GM21515 (cell line): ENCODE measurements around the gene SPTSSA.
"Not testable (repeated sequence)": the region's sequence is repeated elsewhere in the genome, so short reads cannot be mapped to it uniquely, and the experiment has no call there.

Experiments used
- ATAC-seq: cut with Tn5 transposase; IDR thresholded peaks from one replicate; pipeline ENCODE4 v1.9.1; 2021; ENCODE audit not compliant: unreplicated experiment

Gene SPTSSA

GRCh38 chr14:34462132-34462893 is at the start of gene SPTSSA:
Gene SPTSSA, minus strand, starts transcription at chr14:34462240. Its CDS starts 33 bp downstream, at chr14:34462207.
- peak; percentile 90 for ATAC-seq

- ATAC-seq, result no peak
Measured at GRCh38 chr14:34507884-34508283, 45.8 kb upstream of the SPTSSA start.

GRCh38 chr14:34507459-34507858 is 45.4 kb upstream of the SPTSSA start:
- no peak for ATAC-seq

GRCh38 chr14:34505124-34505491 is 43.1 kb upstream of the SPTSSA start:
- not testable (repeated sequence) for ATAC-seq

- ATAC-seq, result not testable (repeated sequence)
Measured at GRCh38 chr14:34504027-34504426, 42.0 kb upstream of the SPTSSA start.

GRCh38 chr14:34502545-34503225 is 40.6 kb upstream of the SPTSSA start:
- no peak for ATAC-seq

GRCh38 chr14:34502001-34502400 is 40.0 kb upstream of the SPTSSA start:
- no peak for ATAC-seq

- no peak for ATAC-seq
Measured at GRCh38 chr14:34501004-34501580, 39.1 kb upstream of the SPTSSA start.

GRCh38 chr14:34498684-34499412 is 36.8 kb upstream of the SPTSSA start:
- ATAC-seq, result no peak

GRCh38 chr14:34496679-34497513 is 34.9 kb upstream of the SPTSSA start:
- ATAC-seq, result no peak

GRCh38 chr14:34496007-34496678 is 34.1 kb upstream of the SPTSSA start:
- no peak for ATAC-seq

GRCh38 chr14:34489324-34489723 is 27.3 kb upstream of the SPTSSA start:
- no peak for ATAC-seq

- ATAC-seq, result no peak
Measured at GRCh38 chr14:34488528-34488927, 26.5 kb upstream of the SPTSSA start.

GRCh38 chr14:34484726-34485125 is 22.7 kb upstream of the SPTSSA start:
- ATAC-seq, result no peak

GRCh38 chr14:34482463-34482862 is 20.4 kb upstream of the SPTSSA start:
- no peak for ATAC-seq

GRCh38 chr14:34479694-34480093 is 17.7 kb upstream of the SPTSSA start:
- ATAC-seq, result no peak

GRCh38 chr14:34478261-34478660 is 16.2 kb upstream of the SPTSSA start:
- ATAC-seq, result no peak

- not testable (repeated sequence) for ATAC-seq
Measured at GRCh38 chr14:34476036-34476435, 14.0 kb upstream of the SPTSSA start.

- ATAC-seq, result no peak
Measured at GRCh38 chr14:34475163-34475562, 13.1 kb upstream of the SPTSSA start.

- ATAC-seq, result no peak
Measured at GRCh38 chr14:34474187-34474679, 12.2 kb upstream of the SPTSSA start.
